Measurements from ENCODE around the gene IDH3A.

- TF ChIP-seq, protein P1, sequence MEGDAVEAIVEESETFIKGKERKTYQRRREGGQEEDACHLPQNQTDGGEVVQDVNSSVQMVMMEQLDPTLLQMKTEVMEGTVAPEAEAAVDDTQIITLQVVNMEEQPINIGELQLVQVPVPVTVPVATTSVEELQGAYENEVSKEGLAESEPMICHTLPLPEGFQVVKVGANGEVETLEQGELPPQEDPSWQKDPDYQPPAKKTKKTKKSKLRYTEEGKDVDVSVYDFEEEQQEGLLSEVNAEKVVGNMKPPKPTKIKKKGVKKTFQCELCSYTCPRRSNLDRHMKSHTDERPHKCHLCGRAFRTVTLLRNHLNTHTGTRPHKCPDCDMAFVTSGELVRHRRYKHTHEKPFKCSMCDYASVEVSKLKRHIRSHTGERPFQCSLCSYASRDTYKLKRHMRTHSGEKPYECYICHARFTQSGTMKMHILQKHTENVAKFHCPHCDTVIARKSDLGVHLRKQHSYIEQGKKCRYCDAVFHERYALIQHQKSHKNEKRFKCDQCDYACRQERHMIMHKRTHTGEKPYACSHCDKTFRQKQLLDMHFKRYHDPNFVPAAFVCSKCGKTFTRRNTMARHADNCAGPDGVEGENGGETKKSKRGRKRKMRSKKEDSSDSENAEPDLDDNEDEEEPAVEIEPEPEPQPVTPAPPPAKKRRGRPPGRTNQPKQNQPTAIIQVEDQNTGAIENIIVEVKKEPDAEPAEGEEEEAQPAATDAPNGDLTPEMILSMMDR (IDR thresholded peaks at IDR 0.05) = peak; percentile 78
- TF ChIP-seq EZH2 (IDR thresholded peaks at IDR 0.05) = no peak
- no peak for TF ChIP-seq EZH2phosphoT487 (IDR thresholded peaks at IDR 0.05)
Measured at GRCh38 chr15:78108300-78109084, 40.7 kb upstream of the IDH3A start.

Measured in neural progenitor cell (in vitro differentiated cells).